Measurements from ENCODE around the gene PLD4. TPM values are rescaled to one million over a fixed set of nuclear protein-coding genes. Genes with fewer than 3 reads are reported as not detected.

PLD4 gene
- total and polyA plus RNA-seq, 3 donors from 2014 or later = 1.1 to 1.7 (median 1.2) TPM

DNA sequence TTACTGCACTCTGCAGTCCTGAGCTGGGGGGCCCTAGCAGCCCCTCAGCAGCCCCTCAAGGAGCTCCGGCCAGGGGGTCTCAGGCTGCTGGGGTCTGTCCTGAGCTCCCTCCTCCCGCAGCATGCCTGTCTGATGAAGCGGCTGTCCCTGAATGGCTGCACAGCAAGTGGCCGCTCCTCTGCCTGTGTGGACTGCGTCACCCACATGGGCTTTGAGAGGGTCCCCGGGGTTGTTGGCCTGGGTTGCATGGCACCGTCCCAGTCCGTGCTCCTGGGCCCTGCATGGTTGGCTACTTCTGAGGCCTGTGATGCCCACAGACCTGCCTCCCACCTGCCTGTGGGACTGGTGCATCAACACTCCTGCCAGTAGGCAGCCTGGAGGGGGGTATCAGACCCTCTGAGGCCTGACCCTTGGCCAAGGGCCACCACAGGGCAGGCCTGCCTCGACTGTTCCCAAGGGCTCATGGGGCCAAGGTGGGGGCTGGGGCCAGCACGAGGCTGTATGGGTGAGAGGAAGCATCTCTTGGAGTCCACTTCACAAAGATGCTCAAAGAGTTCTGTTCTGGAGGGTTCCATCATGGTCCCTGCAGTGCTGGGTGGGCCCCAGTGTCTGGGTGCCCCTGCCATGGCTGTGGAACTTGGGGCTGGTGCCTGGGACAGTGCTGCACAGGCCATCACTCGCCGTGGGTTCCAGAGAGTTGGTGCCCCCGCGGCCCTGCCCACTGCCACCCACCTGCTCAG lies 47.4 kb upstream of the PLD4 start:
- H3K4me3 ChIP-seq = no peak overlapping the region
- peaks cover 25% of the 10 kb centered on the region for H3K4me1 ChIP-seq
- H3K36me3 ChIP-seq (ENCODE audit: low read depth, missing control alignments) = no peaks in the 10 kb centered on the region
- 77 to 86% methylated on average over 11 of the region's 14 CpGs for WGBS, 2 donors
- intact Hi-C loops (cut with DNase I; ENCODE audit: low total_unique reads) = no loop called here
- no peaks in the 10 kb centered on the region for H3K9me3 ChIP-seq
- no peak overlapping the region for H3K27ac ChIP-seq
- no peak for DNase-seq
- no peaks in the 10 kb centered on the region for H3K27me3 ChIP-seq
- TF ChIP-seq, protein P1, sequence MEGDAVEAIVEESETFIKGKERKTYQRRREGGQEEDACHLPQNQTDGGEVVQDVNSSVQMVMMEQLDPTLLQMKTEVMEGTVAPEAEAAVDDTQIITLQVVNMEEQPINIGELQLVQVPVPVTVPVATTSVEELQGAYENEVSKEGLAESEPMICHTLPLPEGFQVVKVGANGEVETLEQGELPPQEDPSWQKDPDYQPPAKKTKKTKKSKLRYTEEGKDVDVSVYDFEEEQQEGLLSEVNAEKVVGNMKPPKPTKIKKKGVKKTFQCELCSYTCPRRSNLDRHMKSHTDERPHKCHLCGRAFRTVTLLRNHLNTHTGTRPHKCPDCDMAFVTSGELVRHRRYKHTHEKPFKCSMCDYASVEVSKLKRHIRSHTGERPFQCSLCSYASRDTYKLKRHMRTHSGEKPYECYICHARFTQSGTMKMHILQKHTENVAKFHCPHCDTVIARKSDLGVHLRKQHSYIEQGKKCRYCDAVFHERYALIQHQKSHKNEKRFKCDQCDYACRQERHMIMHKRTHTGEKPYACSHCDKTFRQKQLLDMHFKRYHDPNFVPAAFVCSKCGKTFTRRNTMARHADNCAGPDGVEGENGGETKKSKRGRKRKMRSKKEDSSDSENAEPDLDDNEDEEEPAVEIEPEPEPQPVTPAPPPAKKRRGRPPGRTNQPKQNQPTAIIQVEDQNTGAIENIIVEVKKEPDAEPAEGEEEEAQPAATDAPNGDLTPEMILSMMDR (IDR thresholded peaks at IDR 0.05) = no peak
- TF ChIP-seq POLR2A (IDR thresholded peaks at IDR 0.05) = no peak

DNA sequence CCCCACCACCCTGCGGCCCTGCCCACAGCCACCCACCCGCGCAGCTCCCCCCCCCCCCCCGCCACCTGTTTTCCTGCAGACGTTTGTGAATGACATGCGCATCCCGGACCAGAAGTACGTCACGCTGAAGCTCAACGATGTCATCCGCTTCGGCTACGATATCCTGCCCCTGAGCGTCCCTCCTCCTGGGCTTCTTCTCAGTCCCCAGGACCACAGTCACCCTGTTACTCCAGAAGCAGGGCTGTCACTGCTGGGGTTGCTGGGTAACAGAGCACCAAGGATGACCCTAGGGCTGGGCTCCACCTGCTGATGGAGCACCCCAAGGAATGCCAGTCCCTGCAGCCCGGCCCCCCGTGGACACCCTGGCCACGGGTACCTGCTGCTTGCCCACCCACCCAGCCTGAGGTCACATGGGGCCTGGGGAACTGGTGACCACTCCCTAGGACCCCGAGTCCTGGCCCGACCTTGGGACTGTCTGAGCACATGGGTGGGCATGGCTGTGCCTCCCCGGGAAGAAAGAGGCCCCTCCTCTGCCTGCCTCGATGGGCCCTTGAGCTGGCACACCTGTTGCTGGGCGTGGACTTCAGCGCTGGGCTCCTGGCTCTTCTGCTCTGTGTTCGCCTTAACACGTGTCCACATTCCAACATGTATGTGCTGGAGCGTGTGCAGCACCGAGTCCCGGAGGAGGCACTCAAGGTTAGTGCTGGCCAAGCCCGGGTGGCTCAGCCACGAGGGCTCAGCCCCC lies 46.7 kb upstream of the PLD4 start:
- Histone ChIP-seq H3K9me3 (no peaks in the 10 kb centered on the region), H3K36me3 (ENCODE audit: low read depth, missing control alignments) (no peaks in the 10 kb centered on the region), H3K4me3 (no peak overlapping the region), H3K4me1 (peaks cover 19% of the 10 kb centered on the region), H3K27ac (no peak overlapping the region), H3K27me3 (no peaks in the 10 kb centered on the region)
- WGBS, 2 donors = 74 to 82% methylated on average over 12 to 30 of the region's 30 CpGs
- no peak for TF ChIP-seq POLR2A (IDR thresholded peaks at IDR 0.05)
- TF ChIP-seq, protein P1 (IDR thresholded peaks at IDR 0.05) = no peak
- DNase-seq = no peak
- intact Hi-C loops (cut with DNase I; ENCODE audit: low total_unique reads) = no loop called here

DNA sequence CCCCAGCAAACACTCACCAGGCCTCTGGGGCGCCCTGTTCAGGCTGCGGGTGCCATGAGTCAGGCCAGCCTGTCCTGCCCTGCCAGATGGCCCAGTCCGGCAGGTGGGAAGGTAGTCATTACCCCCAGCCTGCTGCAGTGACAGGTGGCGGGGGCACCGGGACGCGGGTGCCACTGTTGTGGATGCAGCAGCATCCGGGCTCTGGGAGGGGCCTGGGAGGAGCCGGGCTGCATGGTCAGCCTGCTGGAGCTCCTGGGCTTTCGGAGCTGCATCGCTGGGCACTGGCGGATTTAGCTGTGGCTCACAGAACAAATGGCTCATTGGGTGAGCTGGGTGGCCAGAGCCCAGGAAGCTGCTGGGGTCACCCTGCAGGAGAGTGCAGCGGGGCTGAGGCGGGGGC lies 46.1 kb upstream of the PLD4 start:
- Histone ChIP-seq H3K27me3 (no peaks in the 10 kb centered on the region), H3K9me3 (no peaks in the 10 kb centered on the region), H3K27ac (no peak overlapping the region), H3K4me3 (no peak overlapping the region), H3K36me3 (ENCODE audit: low read depth, missing control alignments) (no peaks in the 10 kb centered on the region), H3K4me1 (peaks cover 14% of the 10 kb centered on the region)
- 90% methylated on average over 14 of the region's 14 CpGs; no CpG with 5 or more reads in 1 of the 2 donors for WGBS, 2 donors
- TF ChIP-seq POLR2A (IDR thresholded peaks at IDR 0.05) = no peak
- TF ChIP-seq, protein P1 (IDR thresholded peaks at IDR 0.05) = no peak
- no peak for DNase-seq
- intact Hi-C loops (cut with DNase I; ENCODE audit: low total_unique reads) = no loop called here

DNA sequence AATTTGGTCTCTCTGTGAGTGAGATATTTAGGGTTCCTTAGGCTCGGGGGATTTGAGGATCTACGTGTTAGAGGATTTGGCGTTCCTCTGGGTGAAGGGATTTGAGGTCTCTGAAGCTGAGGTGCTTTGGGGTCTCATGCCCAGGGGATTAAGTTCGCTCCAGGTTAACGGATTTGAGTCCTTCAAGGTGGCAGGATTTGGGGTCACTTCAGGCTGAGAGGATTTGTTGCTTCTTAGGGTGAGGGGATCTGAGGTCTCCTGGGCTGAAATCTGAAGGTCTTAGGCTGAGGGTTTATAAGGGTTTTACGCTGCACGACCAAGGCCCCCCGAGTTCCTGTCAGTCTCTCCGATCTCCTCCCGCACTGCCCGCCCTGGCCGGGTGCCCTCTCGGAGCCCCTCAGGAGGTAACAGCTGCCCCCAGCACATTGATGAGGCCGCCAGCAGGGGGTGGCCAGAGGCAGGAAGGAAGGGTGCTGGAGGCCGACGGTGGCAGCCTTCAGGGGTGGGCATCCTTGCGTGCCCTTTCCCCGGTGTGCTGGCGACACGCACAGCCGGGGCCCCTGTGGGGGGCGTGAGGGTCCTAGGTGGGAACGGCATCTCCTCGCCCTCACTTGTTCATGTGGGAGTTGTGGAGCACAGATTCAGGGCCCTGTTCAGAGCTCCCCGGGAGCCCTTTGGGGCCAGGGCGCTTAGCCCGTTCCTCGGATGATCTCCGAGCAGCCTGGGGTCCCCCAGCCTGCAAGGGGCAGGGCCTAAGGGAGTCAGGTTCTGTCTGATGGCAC lies 45.3 kb upstream of the PLD4 start:
- no peaks in the 10 kb centered on the region for H3K9me3 ChIP-seq
- no peaks in the 10 kb centered on the region for H3K27me3 ChIP-seq
- no peak overlapping the region for H3K4me3 ChIP-seq
- 88 to 92% methylated on average over 24 to 29 of the region's 29 CpGs for WGBS, 2 donors
- no peak for TF ChIP-seq POLR2A (IDR thresholded peaks at IDR 0.05)
- TF ChIP-seq, protein P1 (IDR thresholded peaks at IDR 0.05) = no peak
- peaks cover 11% of the 10 kb centered on the region for H3K4me1 ChIP-seq
- intact Hi-C loops (cut with DNase I; ENCODE audit: low total_unique reads) = no loop called here
- no peak overlapping the region for H3K27ac ChIP-seq
- DNase-seq = no peak
- no peaks in the 10 kb centered on the region for H3K36me3 ChIP-seq (ENCODE audit: low read depth, missing control alignments)
